HG02973 (cell line): Measurements from ENCODE around the gene LBR.
"Not testable (repeated sequence)": the region's sequence is repeated elsewhere in the genome, so short reads cannot be mapped to it uniquely, and the experiment has no call there.

Experiments used
- ATAC-seq: cut with Tn5 transposase; IDR thresholded peaks from one replicate; pipeline ENCODE4 v1.9.1; 2021; ENCODE audit warnings: moderate library complexity; ENCODE audit not compliant: unreplicated experiment

Gene LBR

GRCh38 chr1:225423518-225423855 is 4.4 kb downstream of the LBR start:
- no peak for ATAC-seq

GRCh38 chr1:225422795-225423517 is 4.9 kb downstream of the LBR start:
- no peak for ATAC-seq

GRCh38 chr1:225422031-225422605 is 5.7 kb downstream of the LBR start:
- no peak for ATAC-seq

- no peak for ATAC-seq
Observed at GRCh38 chr1:225418598-225418997, 9.2 kb downstream of the LBR start.

- ATAC-seq, result no peak
Observed at GRCh38 chr1:225418059-225418458, 9.8 kb downstream of the LBR start.

GRCh38 chr1:225415967-225416745 is 11.7 kb downstream of the LBR start:
- ATAC-seq, result no peak

- ATAC-seq, result no peak
Observed at GRCh38 chr1:225415307-225415706, 12.5 kb downstream of the LBR start.

- ATAC-seq, result no peak
Observed at GRCh38 chr1:225413708-225414375, 14.0 kb downstream of the LBR start.

GRCh38 chr1:225412803-225413351 is 15.0 kb downstream of the LBR start:
- ATAC-seq, result no peak

GRCh38 chr1:225412321-225412720 is 15.5 kb downstream of the LBR start:
- no peak for ATAC-seq

GRCh38 chr1:225410036-225410435 is 17.8 kb downstream of the LBR start:
- ATAC-seq, result no peak

- no peak for ATAC-seq
Observed at GRCh38 chr1:225409051-225409450, 18.8 kb downstream of the LBR start.

GRCh38 chr1:225408249-225408648 is 19.6 kb downstream of the LBR start:
- no peak for ATAC-seq

- ATAC-seq, result no peak
Observed at GRCh38 chr1:225407755-225408154, 20.1 kb downstream of the LBR start.

GRCh38 chr1:225406976-225407725 is 20.7 kb downstream of the LBR start:
- no peak for ATAC-seq

- no peak for ATAC-seq
Observed at GRCh38 chr1:225400968-225401367, 26.9 kb downstream of the LBR start.

- no peak for ATAC-seq
Observed at GRCh38 chr1:225396357-225396756, 31.5 kb downstream of the LBR start.

GRCh38 chr1:225389843-225390242 is 38.0 kb downstream of the LBR start:
- no peak for ATAC-seq

- ATAC-seq, result no peak
Observed at GRCh38 chr1:225388372-225388771, 39.5 kb downstream of the LBR start.

- ATAC-seq, result not testable (repeated sequence)
Observed at GRCh38 chr1:225386860-225387259, 41.0 kb downstream of the LBR start.

GRCh38 chr1:225380691-225381090 is 47.1 kb downstream of the LBR start:
- no peak for ATAC-seq
